GM21367 (cell line): ENCODE data around the gene ADGRV1.
A peak's percentile ranks its signal among the peaks of the same experiment; 100 is the strongest.
"Not testable (repeated sequence)": the region's sequence is repeated elsewhere in the genome, so short reads cannot be mapped to it uniquely, and the experiment has no call there.

Experiments used
- ATAC-seq: cut with Tn5 transposase; IDR thresholded peaks from one replicate; pipeline ENCODE4 v1.9.1; 2021; ENCODE audit not compliant: unreplicated experiment

Gene ADGRV1

DNA sequence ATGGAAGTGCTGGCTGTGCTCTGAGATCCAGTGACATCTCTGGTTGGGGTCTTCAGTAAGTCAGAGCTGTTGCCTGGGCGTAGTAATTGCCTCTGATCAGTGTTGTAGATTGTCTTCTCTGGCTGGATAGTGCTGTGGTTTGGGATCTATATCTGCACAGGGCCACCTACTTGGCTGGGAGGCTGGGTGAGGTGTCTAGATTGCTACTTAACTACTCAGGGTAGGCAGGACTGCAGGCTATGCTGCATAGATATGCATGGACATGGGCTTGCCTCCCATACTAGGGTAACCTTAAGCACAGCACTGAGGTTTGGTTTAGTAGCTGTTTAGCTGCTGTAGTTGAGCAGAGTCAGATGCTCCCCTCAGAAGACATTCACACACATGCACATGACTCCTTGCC lies 181.0 kb downstream of the ADGRV1 start:
- ATAC-seq, result no peak

DNA sequence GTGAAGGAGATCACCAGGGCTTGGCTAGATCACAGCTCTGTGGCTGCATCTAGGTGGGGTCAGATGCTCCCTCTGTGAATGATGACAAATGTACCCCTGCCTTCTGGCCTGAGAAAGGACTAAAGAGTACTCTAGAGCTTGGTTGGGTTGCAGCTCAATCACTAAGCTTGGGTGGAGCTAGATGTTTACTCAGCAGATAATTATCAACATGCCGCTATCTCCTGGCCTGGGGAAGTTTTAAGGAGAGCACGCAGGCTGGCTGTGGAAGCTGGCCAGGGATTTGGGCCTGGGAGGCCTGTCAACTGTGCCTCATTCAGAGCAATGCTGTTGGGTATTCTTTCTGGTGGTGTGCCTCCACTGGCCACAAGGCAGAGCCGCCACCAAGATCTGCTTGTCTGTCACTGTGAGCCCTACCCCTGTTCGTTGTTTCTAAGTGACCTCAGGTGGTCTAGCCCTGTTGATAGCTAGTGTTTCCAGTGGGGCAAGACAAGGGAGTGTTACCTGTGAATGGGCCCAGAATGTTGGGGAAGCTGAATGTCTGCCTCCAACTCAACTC lies 181.7 kb downstream of the ADGRV1 start:
- no peak for ATAC-seq

DNA sequence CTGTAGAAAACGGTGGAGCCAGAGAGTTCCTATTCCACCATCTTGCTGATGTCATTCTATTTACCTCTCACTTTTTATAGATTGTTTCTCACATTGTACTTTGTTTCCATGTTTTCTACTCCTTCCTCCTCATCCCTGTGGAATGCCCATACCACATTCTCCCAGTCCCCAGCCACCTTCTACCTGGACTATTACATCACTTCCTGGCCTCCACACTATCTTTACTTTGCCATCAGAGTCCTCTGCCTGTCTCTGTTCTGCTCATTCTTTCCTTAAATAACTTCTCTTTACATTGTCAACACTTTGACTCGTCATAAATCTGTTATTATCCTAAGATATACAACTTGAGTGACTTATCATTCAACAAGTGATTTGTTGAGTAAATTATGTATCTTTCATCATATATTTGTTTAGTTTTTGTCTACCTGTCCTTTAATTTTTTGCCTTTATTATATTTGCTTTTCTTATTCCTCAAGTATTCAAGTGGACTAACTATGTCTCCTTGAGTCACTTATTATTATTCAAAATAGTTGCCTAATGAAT lies 182.5 kb downstream of the ADGRV1 start:
- no peak for ATAC-seq

DNA sequence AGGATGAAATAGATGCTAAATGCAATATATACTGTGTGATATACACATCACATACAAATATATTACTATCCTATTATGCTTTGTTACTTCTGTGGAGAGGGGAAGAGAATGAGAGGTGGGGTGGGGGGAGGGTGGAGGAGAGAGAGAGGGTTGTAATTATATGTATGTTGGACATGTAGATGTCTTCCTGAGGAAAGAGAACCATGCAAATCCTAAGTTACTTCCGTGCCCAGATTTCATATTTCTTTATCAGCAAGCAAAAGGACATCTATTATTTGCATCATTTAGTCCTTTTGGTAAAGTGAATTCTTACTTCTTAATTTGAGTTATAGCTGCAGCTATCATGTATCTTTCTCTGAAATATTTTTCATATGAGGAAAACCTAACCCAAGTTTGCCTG lies 187.5 kb downstream of the ADGRV1 start:
- no peak for ATAC-seq

DNA sequence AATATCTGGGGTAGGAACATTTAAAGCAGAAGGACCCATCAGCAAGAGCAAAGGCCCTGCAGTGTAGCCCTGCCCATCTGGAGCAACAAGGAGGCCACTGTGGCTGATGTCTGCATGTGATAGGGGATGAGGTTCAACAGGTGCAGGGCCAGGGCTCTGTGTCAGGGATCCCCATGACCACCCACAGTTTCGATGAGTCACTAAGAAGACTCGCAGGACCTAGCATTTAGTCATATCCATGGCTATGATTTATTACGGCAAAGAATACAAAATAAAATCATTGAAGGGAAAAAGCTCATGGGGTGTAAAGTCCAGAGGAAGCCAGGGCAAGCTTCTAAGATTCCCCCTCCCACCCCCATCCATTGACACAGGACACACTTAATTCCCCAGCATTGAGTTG lies 188.6 kb downstream of the ADGRV1 start:
- no peak for ATAC-seq

DNA sequence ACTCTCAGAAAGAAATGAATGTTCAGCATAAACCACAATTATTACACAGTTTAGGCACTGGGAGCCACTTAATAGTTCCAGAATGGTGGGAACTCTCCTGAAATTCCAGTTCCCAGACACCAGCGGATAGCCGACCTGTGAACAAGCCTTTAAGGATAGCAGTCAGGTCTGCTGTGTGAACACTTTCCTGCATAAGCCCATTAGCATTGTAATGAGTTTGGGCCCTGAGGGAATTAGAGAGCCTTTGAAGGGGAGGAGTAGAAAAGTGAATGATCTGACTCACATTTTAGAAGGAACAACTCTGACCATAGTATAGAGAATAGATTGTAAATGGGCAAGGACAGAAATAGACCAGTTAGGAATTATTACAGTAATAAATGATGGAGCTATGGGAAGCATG lies 189.1 kb downstream of the ADGRV1 start:
- no peak for ATAC-seq

DNA sequence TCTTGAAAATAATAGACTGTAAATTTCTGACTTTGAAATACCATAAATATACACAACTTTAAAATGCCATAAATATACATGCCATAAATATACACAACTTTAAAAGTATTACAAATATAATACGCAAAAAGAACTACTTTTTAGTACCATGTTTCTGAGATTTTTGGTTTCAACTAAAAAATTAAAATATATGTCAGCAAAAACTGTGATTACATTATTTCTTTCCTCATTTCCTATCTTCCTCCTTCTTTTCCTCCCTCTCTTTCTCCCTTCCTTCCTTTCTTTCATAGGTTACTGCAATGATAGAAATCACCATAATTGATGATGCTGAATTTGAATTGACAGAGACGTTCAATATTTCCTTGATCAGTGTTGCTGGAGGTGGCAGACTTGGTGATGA lies 200.5 kb downstream of the ADGRV1 start:
- no peak for ATAC-seq

DNA sequence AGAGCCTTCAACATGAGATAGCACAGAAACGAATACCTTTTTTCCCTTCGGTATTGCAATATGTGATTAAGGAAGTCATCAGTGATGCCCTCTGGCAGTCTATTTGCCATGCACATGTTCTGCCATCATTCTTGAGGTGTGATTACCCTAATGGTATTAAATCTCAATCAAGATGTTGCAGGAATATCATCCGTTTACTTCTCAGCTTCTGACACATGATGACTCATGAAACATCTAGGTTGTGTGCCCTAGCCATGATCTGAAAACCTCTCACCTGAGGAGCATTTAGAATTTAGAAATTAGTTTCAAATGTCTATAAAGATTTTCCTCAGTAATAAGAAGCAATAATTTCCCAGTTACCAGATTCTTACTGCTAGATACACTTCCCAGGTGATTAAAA lies 209.1 kb downstream of the ADGRV1 start:
- ATAC-seq, result no peak

DNA sequence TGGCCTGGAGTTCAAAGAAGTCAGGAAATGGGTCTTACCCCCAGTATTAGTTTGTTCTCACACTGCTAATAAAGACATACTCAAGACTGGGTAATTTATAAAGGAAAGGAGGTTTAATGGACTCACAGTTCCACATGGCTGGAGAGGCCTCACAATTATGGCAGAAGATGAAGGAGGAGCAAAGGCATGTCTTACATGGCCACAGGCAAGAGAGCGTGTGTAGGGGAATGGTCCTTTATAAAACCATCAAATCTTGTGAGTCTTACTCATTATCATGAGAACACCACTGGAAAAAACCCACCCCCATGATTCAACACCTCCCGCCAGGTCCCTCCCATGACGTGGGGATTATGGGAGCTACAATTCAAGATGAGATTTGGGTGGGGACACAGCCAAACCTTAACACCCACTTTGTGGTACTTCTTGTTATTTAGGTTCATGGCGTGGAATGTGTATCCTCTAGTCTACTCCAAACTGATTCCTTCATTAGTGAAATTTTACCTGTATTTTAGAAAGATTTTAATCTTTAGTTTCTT lies 211.5 kb downstream of the ADGRV1 start:
- not testable (repeated sequence) for ATAC-seq

DNA sequence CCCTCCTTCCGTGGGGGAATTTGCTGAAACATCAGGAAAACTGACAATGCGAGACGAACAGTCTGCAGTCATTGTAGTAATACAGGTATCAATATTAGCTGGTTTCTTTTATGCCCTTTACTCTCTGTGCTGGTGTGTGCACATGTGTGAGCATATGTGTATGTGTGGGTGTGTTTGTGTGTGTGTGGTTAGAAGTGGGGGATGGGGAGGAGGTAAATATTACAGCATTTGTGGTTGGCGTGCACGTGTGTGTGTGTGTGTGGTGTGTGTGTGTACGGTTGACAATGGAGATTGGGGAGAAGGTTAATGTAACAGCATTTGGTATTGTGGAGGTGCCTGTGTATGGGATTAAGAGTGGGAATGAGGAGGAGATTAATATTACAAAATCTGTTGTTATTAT lies 219.4 kb downstream of the ADGRV1 start:
- ATAC-seq, result no peak

DNA sequence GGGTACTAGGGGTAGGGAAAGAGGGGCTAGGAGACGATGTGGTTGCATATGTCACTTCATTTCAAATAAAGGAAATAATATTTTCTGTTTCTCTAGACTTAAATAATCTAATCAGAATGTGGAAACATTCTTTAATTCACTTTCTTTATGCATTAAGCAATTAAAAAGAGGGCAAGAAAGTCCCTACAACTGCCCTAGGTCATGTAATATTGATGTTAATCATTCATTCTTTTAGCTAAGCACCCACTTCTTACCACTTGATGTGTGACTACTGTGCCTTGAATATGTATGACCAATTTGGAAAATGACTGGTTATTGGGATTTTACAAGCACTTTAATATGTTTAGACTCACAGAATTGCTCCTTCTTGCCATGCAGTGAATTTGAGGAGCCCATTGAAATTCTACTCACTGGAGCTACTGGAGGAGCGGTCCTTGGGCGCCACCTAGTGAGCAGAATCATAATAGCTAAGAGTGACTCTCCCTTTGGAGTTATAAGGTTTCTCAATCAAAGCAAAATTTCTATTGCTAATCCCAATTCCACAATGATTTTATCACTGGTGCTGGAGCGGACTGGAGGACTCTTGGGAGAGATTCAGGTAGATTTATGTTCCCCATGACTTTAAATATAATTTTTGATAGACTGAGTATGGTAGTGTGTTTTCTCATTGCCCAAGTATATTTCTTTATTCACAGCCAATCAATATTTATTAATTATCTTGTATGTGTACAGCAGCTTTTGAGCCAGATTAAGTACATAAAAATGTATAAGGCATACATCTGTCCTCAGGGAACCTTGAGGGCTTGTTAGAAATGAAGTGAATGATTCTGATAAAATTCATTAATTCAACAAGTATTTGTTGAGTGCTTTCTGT lies 225.1 kb downstream of the ADGRV1 start:
- ATAC-seq, result peak; percentile 97

DNA sequence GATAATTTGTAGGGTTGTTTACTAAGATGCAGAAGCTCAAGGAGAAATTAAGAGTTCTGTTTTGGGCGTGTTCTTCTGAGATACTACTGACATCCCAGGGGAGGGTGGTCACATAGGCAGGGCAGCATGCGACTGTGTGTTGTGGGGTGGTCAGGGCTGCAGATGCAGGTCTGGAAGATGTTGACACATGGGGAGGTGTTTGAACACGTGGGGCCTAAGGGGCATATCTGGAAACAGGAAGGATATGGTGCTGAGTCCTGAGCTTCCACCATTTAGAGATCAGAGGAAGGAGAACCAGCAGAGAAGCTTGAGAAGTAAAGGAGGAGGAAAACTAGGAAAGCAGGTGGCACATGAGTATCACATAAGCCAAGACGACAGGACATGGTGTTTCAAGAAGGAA lies 228.2 kb downstream of the ADGRV1 start:
- no peak for ATAC-seq

DNA sequence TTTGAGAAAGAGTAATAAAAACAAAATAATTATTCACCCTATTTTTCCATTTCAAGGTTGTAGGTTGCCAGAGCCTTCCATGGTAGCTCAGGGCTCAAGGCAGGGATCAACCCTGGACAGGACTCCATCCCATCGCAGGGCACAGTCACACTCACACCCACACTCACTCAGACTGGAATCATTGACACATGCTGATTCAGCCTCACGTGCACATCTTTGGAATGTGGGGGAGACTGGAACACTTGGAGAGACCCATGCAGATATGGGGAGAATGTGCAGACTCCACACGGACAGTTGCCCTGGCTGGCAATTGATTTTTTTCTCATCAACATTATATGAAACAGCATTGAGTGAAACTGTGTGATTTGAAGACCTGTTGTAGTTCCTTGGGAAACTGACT lies 234.1 kb downstream of the ADGRV1 start:
- no peak for ATAC-seq

DNA sequence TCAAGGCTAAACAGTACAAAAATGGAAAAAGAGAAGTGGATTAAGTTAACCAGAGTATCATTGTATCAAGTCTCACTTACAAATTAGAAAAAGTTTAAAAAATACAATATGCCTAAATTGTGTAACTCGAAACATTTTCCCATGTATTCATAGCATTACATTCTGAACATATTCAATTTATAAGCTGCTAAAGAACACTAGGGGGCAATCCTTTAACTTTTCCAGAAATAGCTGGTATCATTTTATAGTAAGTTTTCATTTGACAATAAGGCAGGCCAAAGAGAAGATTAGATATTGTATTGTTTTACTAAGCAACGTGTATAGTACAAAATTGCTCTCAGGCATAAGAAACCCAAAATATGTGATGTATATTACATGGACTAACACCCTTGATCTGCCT lies 234.6 kb downstream of the ADGRV1 start:
- ATAC-seq, result no peak

DNA sequence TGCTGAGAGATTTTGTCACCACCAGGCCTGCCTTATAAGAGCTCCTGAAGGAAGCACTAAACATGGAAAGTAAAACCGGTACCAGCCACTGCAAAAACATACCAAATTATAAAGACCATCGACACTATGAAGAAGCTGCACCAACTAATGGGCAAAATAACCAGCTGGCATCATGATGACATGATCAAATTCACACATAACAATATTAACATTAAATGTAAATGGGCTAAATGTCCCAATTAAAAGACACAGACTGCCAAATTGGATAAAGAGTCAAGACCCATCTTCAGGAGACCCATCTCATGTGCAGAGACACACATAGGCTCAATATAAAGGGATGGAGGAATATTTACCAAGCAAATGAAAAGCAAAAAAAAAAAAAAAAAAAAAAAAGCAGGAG lies 238.3 kb downstream of the ADGRV1 start:
- not testable (repeated sequence) for ATAC-seq

DNA sequence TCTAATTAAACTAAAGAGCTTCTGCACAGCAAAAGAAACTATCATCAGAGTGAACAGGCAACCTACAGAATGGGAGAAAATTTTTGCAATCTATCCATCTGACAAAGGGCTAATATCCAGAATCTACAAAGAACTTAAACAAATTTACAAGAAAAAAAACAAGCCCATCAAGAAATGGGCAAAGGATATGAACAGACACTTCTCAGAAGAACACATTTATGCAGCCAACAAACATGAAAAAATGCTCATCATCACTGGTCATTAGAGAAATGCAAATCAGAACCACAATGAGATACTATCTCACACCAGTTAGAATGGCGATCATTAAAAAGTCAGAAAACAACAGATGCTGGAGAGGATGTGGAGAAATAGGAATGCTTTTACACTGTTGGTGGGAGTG lies 241.5 kb downstream of the ADGRV1 start:
- ATAC-seq, result not testable (repeated sequence)

DNA sequence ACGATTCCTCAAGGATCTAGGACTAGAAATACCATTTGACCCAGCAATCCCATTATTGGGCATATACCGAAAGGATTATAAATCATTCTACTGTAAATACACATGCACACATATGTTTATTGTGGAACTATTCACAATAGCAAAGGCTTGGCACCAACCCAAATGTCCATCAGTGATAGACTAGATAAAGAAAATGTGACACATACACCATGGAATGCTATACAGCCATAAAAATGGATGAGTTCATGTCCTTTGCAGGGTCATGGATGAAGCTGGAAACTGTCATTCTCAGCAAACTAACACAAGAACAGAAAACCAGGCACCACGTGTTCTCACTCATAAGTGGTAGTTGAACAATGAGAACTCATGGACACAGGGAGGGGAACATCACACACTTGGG lies 241.9 kb downstream of the ADGRV1 start:
- not testable (repeated sequence) for ATAC-seq

DNA sequence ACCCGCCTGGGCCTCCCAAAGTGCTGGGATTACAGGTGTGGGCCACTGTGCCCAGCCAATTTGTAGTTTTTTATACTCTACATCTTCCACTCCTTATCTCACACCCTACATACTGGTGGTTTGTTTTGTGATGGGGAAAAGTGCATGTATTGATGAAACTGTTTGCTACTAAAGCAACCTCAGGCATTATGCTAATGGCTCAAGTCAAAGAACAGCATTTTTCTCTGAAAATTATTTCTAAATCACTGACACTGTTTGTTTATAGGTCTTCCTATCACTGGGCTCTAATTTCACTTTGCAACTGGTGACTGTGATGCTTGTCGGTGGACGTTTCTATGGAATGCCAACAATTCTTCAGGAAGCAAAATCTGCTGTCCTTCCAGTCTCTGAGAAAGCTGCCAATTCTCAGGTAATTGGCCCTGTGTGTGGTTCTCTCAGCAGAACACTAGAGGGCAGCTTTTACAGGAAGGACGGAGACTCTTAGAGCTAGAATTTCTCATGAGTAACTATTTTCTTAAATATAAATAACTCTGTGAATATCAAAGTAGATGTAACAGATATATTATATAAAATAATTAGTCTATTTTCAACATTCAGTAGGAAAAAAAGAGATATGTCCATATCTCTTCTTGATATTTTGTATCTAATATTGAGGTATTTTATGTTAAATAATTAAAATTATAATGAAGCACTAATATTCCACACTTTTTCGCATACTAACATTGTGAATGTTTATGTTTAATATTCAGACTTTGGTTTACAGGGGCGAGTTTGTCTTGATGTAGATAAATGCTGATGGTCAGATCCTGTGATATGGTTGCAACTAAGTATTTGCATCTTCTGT lies 244.1 kb downstream of the ADGRV1 start:
- peak; percentile 80 for ATAC-seq

DNA sequence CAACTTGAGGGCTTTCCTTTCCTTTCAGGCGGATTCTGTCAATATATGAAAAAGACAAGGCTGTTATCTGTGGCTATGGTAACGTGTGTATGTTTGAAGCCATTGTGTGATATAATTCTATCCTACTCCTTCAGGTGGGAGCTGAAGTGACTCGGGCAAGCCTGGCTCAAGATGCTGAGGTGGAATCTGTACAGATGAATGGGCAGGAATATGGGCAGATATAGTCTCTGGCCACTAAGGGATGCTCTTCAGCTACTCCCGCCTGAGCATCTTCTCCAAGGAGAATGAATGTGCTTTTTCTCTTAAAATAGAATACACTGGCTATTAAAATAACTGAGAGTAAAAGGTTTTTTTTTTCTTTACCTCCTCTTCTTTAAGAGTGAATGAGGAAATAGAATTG lies 244.8 kb downstream of the ADGRV1 start:
- no peak for ATAC-seq

DNA sequence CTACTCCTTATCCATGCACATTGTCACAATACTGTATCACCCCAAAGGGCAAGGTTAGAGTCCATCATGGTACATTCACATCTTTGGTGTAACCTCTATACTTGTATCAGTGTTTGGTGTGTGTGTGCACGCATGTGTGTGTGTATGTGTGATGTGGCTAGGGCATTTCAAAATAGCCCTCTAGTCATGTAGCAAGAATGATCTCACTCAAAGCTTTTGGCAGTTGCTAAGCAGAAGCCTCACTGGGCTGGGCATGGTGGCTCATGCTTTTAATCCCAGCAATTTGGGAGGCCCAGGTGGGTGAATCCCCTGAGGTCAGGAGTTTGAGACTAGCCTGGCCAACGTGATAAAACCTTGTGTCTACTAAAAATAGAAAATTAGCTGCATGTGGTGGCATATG lies 245.3 kb downstream of the ADGRV1 start:
- ATAC-seq, result no peak

DNA sequence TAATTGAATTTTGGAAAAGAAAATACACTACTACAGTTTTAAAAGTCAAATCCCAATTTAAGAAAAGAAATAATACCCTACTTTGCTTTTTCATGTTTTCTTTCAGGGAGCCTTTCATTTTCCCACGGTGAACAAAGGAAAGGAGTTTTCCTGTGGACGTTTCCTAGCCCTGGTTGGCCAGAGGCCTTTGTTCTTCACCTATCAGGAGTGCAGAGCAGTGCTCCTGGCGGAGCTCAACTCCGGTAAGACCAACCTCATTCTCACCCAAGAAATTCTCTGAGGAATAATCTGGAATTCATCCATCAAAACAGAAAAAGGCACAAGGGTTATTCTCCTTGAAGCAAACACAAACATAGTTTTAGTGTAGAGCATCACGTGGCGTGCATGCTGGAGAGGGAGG lies 248.9 kb downstream of the ADGRV1 start:
- ATAC-seq, result no peak
